Measurements from ENCODE around the gene DBF4B. TPM values are rescaled to one million over a fixed set of nuclear protein-coding genes. Genes with fewer than 3 reads are reported as not detected.
A peak's percentile ranks its signal among the peaks of the same experiment; 100 is the strongest.

Gene DBF4B
- total and polyA plus RNA-seq, 11 donors, result 1.4 to 5.3 (median 3.8) TPM

GRCh38 chr17:44775136-44775837 lies 66.8 kb downstream of the DBF4B start:
- DNase-seq, result peak in 4 of 5 donors; percentile 96 to 98 (median 96)
- TF ChIP-seq CTCF (IDR thresholded peaks at IDR 0.05), result peak in 3 of 12 donors; percentile 3 to 38 (median 7)
- no peak for TF ChIP-seq POLR2A (IDR thresholded peaks at IDR 0.05)
- peak overlapping the region in 6 of 12 donors; percentile 7 to 82 (median 36) for H3K27ac ChIP-seq
- no peaks in the 10 kb centered on the region for H3K9me3 ChIP-seq
- no peaks in the 10 kb centered on the region for H3K36me3 ChIP-seq
- 1 to 2% (median 1%) methylated on average over 12 to 50 of the region's 50 CpGs for WGBS, 4 donors
- peak overlapping the region; percentile 31 to 74 (median 63) for H3K4me3 ChIP-seq
- peaks cover 0 to 30% (median 21%) of the 10 kb centered on the region in 12 donors for H3K4me1 ChIP-seq
- ATAC-seq, result peak; percentile 93 to 94 (median 94)
- intact Hi-C loops (cut with DNase I), result loop anchor here in 9 of 10 donors (1.0 to 10.0 kb wide), 9 partner anchors 57 to 360 kb away; partner anchors contain the start of genes ACBD4 (in 2 of the 9), PLCD3 (in 2 of the 9) and GJC1 (in 1 of the 9)
- H3K27me3 ChIP-seq, result no peaks in the 10 kb centered on the region

GRCh38 chr17:44775838-44776621 lies 67.6 kb downstream of the DBF4B start:
- H3K27me3 ChIP-seq, result no peaks in the 10 kb centered on the region
- peak in 1 of 12 donors; percentile 12 for TF ChIP-seq CTCF (IDR thresholded peaks at IDR 0.05)
- TF ChIP-seq POLR2A (IDR thresholded peaks at IDR 0.05), result no peak
- WGBS, 4 donors, result 11 to 17% (median 14%) methylated on average over 42 to 43 of the region's 43 CpGs
- no peaks in the 10 kb centered on the region for H3K36me3 ChIP-seq
- no peaks in the 10 kb centered on the region for H3K9me3 ChIP-seq
- peak overlapping the region in 8 of 12 donors; percentile 11 to 82 (median 38) for H3K27ac ChIP-seq
- intact Hi-C loops (cut with DNase I), result loop anchor here in 9 of 10 donors (1.0 to 10.0 kb wide), 9 partner anchors 56 to 359 kb away; partner anchors contain the start of genes ACBD4 (in 2 of the 9), PLCD3 (in 2 of the 9) and GJC1 (in 1 of the 9)
- H3K4me1 ChIP-seq, result peaks cover under 1 to 36% (median 21%) of the 10 kb centered on the region in 12 donors
- DNase-seq, result peak in 1 of 5 donors; percentile 97
- peak overlapping the region in 11 of 12 donors; percentile 45 to 74 (median 63) for H3K4me3 ChIP-seq
- ATAC-seq, result peak in 2 of 4 donors; percentile 1 to 2

GRCh38 chr17:44776628-44777393 lies 68.3 kb downstream of the DBF4B start:
- DNase-seq (peak in 1 of 5 donors; percentile 23), ATAC-seq (no peak)
- H3K4me3 ChIP-seq, result no peak overlapping the region
- peaks cover 4 to 44% (median 29%) of the 10 kb centered on the region in 12 donors for H3K4me1 ChIP-seq
- peak overlapping the region in 1 of 12 donors; percentile 82 for H3K27ac ChIP-seq
- H3K27me3 ChIP-seq, result no peaks in the 10 kb centered on the region
- intact Hi-C loops (cut with DNase I), result loop anchor here in 8 of 10 donors (5.0 to 10.0 kb wide), 6 partner anchors 55 to 358 kb away; partner anchors contain the start of genes ACBD4 (in 2 of the 8), PLCD3 (in 2 of the 8) and GJC1 (in 1 of the 8)
- no peaks in the 10 kb centered on the region for H3K9me3 ChIP-seq
- WGBS, 4 donors, result 86 to 92% (median 90%) methylated on average over 19 of the region's 19 CpGs
- TF ChIP-seq POLR2A (IDR thresholded peaks at IDR 0.05) (no peak), CTCF (IDR thresholded peaks at IDR 0.05) (no peak)
- no peaks in the 10 kb centered on the region for H3K36me3 ChIP-seq
